UCSD-AML1 (cell line): ENCODE measurements around the gene SLC66A2.

Source experiments
- DNase-seq: peaks from one replicate; lab custom pipeline; 2025; ENCODE audit not compliant: unreplicated experiment; lab: John Stamatoyannopoulos, UW

Gene SLC66A2

DNA sequence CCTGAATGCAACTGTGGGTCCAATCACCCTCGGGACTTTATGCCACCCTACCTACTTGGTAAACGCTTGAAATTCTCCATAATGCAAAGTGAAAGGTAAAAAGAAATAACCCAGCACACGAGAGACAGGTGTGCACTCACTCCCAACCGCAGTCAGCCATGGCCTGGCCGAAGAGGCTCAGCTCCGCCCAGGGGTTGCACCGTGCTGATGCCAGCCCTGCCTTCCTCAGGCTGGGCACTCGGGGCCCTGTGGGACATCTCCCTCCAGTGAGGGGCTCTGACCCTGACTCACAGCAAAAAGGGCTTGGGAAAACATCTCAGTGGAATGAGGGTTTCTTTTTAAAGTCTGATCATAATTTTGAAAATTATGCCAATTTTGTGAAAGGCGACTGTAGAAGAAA is 13.3 kb downstream of the SLC66A2 start:
- no peak for DNase-seq

DNA sequence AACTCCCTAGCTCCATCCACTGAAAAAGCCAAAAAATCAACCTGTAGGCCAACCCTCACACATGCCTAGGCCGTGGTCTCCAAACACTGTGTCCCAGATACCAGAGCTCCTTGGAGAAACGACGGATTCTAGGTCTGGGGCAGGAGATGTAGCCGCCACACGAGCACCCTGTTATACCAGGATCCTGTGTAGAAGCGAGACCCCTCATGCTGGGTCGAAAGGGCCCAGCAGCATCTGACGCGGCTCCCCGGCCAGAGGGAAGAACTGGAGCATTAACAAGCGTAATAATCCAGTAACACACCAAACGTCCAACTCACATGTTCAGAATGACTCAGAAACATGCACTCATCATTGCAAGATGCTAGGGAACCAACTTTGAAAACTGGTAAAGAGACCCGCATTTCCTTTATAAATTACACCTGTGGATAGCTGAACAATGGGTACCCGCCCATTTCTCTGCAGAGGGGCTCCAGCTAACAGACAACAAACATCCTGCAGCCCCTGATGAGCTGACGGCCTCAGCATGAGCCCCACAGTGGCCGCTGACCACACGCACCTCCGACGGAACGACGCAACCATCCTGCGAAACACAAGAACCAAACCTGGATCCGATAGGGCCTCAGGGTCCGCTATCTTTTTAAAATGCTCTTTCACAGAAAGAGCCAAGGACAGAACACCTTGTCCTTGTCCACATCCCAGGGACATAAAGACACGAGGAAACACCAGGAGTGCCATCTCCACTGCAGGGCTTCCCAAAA is 14.2 kb downstream of the SLC66A2 start:
- no peak for DNase-seq

DNA sequence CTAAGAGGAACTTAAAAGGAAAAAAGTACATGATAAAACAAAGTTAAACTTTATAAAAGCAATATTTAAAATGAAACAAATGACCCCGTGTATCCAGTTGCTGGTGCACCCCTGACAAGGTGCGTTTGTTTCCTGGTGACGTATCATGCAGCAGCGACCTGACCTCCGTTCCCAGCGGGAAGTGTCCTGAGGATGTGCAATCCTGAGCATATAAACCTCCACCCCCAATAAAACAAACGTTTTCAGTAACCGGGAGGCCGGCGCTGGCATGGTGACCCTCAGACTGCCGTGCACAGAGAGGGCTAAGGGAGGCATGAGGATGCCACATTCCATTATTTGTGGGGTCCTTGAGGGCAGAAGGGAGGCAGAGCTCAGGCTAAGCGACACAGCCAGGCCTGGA is 14.8 kb downstream of the SLC66A2 start:
- no peak for DNase-seq

DNA sequence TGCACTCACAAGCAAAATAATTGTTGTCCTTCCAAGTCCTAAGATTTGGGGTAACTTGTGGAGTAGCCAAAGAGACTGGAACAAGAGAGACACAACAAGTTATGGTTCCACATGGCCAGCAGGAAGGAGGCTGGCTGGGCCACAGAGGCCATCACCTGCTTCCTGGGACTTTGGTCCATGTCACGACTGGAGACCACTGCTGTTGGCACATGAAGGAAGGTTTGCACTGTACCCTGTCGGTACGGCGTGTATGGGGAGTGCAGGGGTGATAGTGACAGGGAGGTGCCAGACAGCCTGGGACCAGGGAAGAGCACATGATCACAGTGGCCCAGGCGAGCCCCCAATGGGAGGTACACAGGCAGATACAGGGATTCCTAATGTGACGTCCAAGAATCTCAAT is 15.5 kb downstream of the SLC66A2 start:
- DNase-seq, result no peak

DNA sequence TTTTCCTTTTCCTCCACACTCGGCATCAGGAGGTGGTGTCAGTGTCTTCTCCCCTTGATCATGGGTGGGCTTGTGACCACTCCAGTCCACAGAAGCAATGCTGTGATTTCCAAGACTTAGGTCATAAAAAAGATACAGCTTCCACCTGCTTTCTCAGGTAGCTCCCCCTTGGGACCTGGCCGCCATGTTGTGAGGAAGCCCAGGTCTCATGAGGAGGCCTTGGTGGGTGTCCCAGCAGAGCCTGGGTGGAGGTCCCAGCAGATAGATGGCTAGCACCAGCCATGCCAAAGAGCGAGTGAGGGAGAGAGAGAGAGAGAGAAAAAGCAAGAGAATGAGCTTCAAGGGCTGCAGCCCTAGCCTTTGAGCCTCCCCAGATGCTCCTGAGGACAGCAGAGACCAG is 16.0 kb downstream of the SLC66A2 start:
- no peak for DNase-seq

DNA sequence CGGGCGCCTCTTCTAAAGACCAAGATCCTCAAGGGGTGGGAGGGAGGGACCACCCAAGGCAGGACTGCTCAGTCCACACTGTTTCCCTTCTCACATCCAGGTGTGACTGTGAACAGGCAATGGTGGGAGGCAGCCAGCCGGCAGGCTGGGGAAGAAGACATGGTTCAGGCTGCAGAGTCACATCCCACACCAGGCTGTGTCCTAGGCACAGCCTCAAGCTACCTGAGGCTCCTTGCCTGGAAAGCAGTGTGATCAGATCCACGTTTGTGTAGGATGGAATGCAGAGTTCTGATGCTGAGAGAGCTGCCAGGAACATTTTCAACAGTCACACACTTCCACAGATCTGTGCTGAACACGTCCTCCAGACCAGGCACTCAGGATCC is 16.4 kb downstream of the SLC66A2 start:
- DNase-seq, result no peak

DNA sequence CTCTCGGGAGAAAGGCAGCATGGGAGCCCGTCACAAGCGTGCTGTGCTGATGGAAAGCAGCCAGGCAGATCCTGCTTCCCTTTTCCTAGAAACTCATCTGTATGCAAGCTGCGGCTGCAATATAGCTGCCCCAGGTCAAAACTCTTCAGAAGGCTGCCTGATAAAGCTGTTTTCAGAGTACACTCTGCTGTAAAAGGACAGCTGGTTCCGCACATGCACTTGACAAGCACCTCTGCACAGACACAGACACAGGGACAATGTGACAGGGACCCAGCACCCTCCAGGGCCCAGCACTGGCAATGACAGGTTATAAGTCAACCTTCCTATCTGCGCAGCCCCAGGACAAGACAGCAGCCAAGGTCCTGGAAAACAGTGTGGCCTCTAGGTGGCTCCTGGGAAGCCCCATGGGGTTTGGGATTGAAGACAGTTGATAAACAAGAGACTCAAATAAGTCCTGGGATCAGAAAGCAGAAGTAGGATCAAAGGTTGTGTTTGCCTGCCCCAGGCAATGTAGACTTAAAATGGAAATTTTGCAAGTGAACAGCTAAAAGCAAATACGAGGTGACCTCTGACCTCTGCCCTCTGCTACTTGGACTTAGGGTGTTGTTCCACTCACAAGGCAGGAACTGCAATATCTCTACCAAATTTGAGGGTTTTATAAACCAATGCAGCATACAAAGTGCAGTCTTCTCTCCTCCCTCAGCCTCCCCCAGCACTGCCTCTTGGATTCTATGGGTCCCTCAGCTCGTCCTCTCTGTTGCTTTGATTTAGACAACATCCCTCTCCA is 16.9 kb downstream of the SLC66A2 start:
- DNase-seq, result no peak

DNA sequence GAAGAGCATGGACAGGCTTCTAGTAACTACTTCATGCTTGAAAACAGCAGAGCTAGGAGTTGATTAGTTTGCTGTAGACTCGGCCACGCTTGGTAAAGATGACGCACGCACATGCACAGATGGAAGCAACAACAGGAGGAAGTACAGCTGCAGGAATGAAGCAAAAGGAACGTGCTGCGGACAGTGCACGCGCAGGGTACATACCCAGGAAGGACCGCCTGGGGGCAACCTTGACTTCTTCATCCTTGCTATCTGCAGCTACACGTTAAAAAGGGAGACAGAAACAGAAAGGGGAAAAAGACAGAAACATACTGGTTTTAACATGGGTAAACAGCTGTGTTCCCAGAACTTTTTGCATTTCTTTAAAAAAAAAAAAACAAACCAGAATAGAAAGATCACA is 17.7 kb downstream of the SLC66A2 start:
- DNase-seq, result no peak

DNA sequence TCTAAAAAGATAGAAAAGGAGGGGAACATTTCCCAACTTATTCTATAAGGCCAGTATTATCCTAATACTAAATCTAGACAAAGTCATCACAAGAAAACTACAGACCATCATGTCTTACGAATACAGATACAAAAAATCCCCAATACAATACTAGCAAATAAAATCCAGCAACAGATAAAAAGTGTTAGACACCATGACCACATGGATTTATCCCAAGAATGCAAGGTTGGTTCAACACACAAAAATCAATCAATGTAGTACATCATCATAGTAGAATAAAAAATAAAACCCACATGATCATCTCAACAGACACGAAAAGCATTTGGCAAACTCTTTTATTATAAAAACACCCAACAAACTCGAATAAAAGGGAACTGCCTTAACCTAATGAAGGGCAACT is 18.5 kb downstream of the SLC66A2 start:
- DNase-seq, result no peak

DNA sequence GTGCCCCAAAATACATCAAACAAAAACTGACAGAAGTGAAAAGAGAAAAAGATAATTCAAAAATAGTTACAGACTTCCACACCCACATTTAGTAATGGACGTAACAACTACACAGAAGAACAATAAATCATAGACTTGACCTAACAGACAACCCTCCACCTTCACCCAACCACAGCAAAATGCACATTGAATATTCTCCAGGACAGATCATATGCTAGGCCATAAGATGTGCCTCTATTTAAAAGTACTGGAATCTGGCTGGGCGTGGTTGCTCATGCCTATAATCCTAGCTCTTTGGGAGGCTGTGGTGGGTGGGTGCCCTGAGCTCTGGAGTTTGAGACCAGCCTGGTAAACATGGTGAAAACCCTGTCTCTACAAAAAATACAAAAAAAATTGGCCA is 20.0 kb downstream of the SLC66A2 start:
- DNase-seq, result no peak

DNA sequence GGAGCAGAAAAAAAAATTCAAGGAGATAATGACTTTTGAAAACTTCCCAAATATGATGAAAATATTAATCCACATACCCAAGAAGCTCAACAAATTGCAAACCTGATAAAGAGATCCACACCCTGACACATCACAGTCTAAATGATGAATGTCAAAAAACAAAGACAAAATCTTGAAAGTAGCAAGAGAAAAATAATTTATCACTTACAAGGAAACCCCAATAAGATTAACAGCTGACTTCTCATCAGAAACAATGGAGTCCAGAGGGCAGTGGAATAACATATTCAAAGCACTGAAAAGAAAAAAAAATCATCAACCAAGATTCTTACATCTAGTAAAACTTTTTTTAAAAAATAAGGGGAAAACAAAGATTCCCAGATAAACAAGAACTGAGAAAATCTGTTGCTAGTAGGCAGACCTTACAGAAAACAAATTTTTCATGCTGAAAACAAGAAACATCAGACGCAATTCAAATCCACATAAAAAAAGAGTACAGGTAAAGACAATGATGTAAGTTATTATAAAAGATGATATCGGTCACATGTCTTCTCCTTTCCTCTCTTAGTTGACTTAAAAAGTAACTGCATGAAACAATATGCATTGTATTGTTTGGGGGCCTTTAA is 21.3 kb downstream of the SLC66A2 start:
- DNase-seq, result no peak

DNA sequence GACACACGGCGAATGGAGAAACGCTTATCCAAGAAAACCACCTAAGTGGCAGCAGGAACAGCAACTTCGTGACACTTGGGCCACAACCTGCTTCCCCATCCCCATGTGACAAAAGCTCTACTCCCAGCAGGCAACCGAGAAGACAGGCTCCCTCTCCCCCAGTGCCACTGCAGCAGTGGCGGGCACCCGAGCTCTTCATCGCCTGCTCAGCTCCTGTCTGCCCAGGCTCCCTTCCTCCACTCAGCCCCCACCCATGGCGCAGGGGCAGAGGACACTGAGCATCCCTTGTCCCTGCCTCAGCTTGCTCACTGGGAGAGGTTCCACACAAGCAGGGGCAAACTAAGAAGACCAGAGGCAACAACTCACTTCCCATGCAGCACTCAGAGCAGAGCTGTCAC is 22.9 kb downstream of the SLC66A2 start:
- DNase-seq, result no peak

DNA sequence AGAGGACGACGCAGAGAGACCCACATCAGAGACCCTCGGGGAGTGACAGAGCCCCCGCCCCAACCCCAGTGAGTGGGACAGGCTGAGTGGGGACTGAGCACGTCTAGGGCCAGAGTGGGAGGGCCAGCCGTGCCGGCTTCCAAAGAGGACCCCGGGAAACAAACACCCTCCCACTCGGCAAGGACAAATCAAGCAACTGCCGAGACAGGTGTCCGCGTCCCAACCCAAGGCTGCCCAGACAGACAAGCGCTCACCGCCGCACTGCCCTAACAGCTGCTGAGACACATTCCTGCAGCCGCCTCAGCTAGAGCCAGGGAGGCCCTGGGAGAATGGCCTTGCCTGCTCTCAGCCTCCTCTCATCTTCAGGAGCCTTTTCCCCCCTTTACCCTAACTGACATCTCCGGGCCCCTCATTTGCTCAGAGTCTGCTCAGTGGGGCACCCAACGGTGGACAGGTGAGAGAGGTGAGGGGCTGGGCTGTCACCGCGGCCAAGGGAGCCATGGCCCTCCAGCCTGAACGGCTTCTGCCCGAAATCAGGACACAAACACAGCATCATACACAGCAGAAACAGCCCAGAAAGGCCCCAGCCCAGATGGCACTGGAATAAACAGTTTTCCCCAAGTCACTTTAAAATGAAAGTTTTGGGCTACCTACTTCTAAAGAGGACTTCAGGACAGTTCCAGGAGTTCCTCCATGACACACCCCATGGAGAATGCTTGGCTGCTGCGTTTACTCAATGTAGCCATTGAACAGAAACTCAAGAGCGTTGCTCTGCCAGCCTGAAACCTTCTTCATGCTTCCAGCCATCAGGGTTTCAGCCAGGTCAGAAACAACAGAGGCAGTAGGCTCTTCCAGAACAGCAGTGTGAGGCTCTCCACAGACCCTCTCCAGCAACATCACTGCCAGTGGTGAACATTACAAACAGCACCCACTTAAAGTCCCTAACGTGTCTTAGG is 23.6 kb downstream of the SLC66A2 start:
- DNase-seq, result no peak

DNA sequence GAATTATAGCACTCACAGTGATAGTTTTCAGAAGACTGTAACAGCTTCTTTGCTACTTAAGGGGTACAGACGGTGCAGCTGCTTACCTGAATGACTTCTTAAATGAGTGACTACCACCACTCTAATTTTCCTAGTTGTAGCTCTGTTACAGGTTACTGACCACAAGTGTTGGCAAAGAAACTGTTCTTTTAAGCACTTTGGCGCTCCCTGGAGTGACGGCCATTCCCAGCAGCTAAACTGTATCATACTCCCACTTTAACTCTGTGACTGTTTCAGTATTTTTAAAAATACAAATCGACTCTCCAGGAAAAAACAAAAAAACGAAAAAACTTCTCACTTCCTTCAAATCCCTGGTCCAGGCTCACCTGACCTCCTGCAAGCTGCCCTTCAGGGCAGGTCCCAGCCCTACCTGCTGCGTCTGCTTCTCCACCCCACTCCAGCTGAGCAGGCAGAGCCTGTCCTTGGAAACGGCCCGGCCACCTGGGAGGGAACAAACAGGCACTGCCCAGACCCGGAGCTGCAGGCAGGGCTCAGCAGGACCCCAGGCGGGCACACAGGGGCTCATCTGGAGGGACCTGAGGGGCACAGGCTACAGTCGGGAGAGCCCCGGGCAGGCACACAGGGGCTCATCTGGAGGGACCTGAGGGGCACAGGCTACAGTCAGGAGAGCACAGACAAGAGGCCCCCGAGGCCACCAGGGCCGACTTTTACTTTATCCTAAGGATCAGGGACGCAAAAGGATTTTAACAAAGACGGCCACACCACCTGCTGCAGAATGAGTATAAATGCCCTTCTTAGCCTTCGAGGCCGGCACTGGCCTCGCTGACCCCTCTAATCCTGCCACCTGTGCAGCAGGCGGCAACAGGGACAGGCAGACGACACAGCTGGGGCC is 24.5 kb downstream of the SLC66A2 start:
- no peak for DNase-seq

DNA sequence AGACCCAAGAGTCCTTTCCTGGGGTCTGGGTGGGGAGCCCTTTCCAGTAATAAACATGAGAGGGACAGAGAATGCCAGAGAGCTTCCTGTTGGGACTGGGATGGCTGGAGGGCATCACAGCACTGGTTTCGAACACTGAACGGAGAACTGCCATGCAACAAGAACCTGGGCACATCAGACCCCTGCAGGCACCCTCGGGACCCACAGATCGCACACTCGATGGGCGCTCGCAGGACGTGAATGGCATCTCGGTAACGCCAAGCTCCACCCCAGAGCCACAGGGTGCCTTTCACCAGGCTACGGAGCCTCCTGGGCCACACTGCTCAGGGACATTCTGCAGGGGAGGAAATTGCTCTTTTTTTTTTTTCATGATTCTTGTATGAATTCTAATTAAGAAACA is 25.1 kb downstream of the SLC66A2 start:
- no peak for DNase-seq

DNA sequence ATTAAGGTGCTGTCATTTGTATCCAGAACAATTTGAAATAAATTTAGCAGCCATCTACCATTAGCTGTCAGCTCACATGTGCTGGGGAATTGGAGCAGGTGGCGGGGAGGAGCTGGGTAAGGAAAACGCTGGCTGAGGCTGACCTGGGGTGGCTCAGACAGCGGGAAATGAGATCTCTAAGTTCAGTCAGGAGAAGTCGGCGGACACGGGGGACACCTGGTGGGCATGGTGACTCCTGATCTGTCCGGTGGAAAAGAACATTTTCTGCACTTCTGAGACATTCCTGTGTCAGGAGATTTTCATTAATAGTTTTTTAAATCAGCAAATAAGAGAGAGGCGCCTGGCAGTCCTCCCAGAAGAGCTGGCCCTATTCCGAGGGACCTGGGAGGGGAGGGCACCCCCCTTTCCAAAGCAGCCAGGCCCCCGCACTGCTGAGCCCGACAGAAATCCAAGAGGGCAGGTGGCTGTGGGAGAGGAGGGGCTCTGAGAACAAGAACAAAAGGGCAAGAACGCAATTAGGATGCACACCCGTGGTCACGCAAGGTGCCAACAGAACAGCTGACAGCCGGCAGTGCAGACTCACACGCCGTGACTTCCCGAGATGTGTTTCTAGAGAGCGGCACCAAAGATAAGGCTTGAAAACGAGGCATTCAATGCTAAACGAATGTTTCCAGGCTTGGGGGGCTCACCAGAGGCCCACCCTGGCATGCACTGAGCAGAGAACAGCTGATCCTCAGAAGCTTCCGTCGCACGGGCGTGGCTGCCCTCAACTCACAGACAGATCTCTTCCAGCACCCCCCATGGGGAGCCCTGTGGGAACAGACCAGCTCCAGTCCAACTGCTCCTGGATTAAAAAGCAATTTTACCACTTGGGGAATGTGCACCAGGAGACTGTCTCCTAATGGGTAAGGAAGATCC is 26.4 kb downstream of the SLC66A2 start:
- DNase-seq, result no peak

DNA sequence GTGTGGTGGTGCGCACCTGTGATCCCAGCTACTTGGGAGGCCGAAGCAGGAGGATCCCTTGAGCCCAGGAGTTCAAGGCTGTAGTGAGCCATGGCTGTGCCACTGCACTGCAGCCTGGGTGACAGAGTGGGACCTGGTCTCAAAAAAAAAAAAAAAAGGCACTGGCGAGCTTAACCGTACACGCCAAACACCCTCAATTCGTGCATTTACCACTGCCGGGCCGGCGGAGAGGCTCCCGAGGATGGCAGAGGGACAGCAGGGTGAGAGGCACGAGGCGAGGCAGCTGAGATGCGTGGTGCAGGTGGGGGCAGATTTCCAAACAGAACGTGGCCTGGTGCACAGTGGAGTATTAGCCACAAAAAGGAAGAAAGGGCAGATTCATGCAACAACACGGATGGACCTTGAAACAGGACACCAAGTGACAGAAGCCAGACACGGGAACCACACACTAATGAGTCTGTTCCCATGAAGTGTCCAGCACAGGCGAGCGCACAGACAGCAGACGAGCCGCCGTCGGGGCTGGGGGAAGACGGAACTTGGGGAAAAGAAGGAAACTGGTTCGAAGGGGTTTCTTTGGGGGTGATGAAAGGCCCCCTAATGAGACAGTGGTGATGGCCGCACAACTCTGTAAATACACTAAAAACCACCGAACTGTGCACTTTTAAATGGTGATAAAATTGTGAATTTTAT is 27.4 kb downstream of the SLC66A2 start:
- DNase-seq, result no peak

DNA sequence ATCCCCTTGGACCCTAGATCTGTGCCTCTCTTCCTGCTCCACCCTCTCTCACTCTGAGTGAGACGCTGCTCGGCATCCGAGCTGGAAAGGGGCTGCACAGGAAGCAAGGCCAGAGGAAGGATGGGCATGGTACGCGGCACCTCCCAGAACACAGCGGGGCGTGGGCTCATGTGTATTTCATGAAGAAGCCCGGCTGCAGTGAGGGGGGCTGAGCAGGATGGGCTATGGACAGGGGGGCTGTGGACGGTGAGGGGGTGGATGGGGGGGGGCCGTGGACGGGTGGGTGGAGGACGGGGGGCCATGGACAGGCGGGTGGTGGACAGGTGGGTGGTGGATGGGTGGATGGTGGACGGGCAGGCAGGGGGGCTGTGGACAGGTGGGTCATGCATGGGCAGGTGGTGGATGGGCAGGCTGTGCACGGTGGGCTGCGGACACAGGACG is 28.5 kb downstream of the SLC66A2 start:
- DNase-seq, result no peak
